SU-DHL-6 (cell line): ENCODE results near the gene SYNCRIP.

Source experiments
- H2AFZ ChIP-seq: fragments of 200-600 bp; sonication (generic); 2 replicates; pipeline ENCODE4 v1.6.1; 2014; ENCODE audit warnings: low read depth, mild to moderate bottlenecking, moderate library complexity, mixed read lengths, antibody characterized with exemption, low read length; ENCODE audit not compliant: severe bottlenecking
- H3F3A ChIP-seq: fragments of 200-600 bp; shearing (Covaris generic); 2 replicates; pipeline ENCODE4 v1.6.0; 2016; ENCODE audit warnings: antibody characterized with exemption, mild to moderate bottlenecking; ENCODE audit not compliant: insufficient read depth
- H3K27ac ChIP-seq: fragments of 200-600 bp; sonication (generic); 2 replicates; pipeline ENCODE4 v1.5.1; 2016; ENCODE audit warnings: low read depth, mild to moderate bottlenecking, low read length, moderate library complexity, mixed read lengths
- H3K27me3 ChIP-seq: fragments of 200-600 bp; sonication (generic), shearing (Covaris generic); 2 replicates; pipeline ENCODE4 v1.6.0; 2014; ENCODE audit warnings: mild to moderate bottlenecking, low read length
- H3K36me3 ChIP-seq: fragments of 200-600 bp; sonication (generic); 2 replicates; pipeline ENCODE4 v1.6.1; 2014; ENCODE audit warnings: mild to moderate bottlenecking, low read length, mixed read lengths
- H3K4me2 ChIP-seq: fragments of 300-600, 200-600 bp; shearing (Covaris generic), sonication (generic); 2 replicates; pipeline ENCODE4 v1.6.0; 2014; ENCODE audit warnings: low read length, low read depth, mild to moderate bottlenecking; ENCODE audit not compliant: poor library complexity, severe bottlenecking
- H3K4me3 ChIP-seq: fragments of 200-600 bp; sonication (generic); 2 replicates; pipeline ENCODE4 v1.5.1; 2014; ENCODE audit warnings: antibody characterized with exemption, low read length, mild to moderate bottlenecking, mixed read lengths; ENCODE audit not compliant: insufficient read depth, poor library complexity, severe bottlenecking
- H3K79me2 ChIP-seq: fragments of 200-600 bp; sonication (generic); 2 replicates; pipeline ENCODE4 v1.6.1; 2014; ENCODE audit warnings: mild to moderate bottlenecking, low read length, moderate library complexity; ENCODE audit not compliant: insufficient read depth
- H3K9ac ChIP-seq: fragments of 200-600 bp; sonication (generic); 2 replicates; pipeline ENCODE4 v1.7.0; 2014; ENCODE audit warnings: mild to moderate bottlenecking, low read length
- H3K9me2 ChIP-seq: fragments of 200-600 bp; sonication (generic); replicated peaks from 2 replicates; pipeline ENCODE4 v1.6.1; 2014; ENCODE audit warnings: low read length; ENCODE audit not compliant: insufficient read depth
- H3K9me3 ChIP-seq: fragments of 200-600 bp; sonication (generic); 2 replicates; pipeline ENCODE4 v1.6.1; 2014; ENCODE audit warnings: low read length, mixed read lengths; ENCODE audit not compliant: insufficient read depth
- H4K20me1 ChIP-seq: fragments of 200-600 bp; sonication (generic); 2 replicates; pipeline ENCODE4 v1.6.1; 2014; ENCODE audit warnings: low read depth, mild to moderate bottlenecking, antibody characterized with exemption, low read length, moderate library complexity, mixed read lengths
- CTCF ChIP-seq: fragments of 200-600 bp; sonication (generic); IDR thresholded peaks from one replicate; pipeline ENCODE4 v1.5.1; 2017; ENCODE audit warnings: antibody characterized with exemption, mild to moderate bottlenecking, low read length, moderate library complexity; ENCODE audit not compliant: insufficient read depth, poor library complexity, severe bottlenecking
- EZH2phosphoT487 ChIP-seq: fragments of 200-600 bp; sonication (generic), shearing (Covaris generic); conservative IDR thresholded peaks from 2 replicates; pipeline ENCODE4 v1.6.1; 2018; ENCODE audit warnings: mild to moderate bottlenecking, antibody characterized with exemption, low read length, moderate library complexity, mixed read lengths

Gene SYNCRIP

GRCh38 chr6:85675030-85675819, 32.5 kb upstream of the SYNCRIP start:
- peaks cover 75% of the 10 kb centered on the region for H3F3A ChIP-seq
- H2AFZ ChIP-seq, result no peak overlapping the region
- peaks cover 41% of the 10 kb centered on the region for H4K20me1 ChIP-seq
- H3K79me2 ChIP-seq, result peaks cover 49% of the 10 kb centered on the region
- TF ChIP-seq EZH2phosphoT487 (no peak), CTCF (no peak)
- H3K9me2 ChIP-seq, result no peaks in the 10 kb centered on the region
- H3K9ac ChIP-seq, result peak overlapping the region; percentile 98
- peaks cover 33% of the 10 kb centered on the region for H3K36me3 ChIP-seq
- peak overlapping the region; percentile 76 for H3K27ac ChIP-seq
- H3K9me3 ChIP-seq, result no peaks in the 10 kb centered on the region
- H3K27me3 ChIP-seq, result no peaks in the 10 kb centered on the region
- H3K4me3 ChIP-seq, result peak overlapping the region; percentile 82
- peak overlapping the region; percentile 96 for H3K4me2 ChIP-seq

GRCh38 chr6:85674604-85675003, 31.9 kb upstream of the SYNCRIP start:
- Histone ChIP-seq H3F3A (peaks cover 81% of the 10 kb centered on the region), H3K27me3 (no peaks in the 10 kb centered on the region), H2AFZ (no peak overlapping the region), H4K20me1 (peaks cover 41% of the 10 kb centered on the region), H3K4me2 (peak overlapping the region; percentile 96), H3K36me3 (peaks cover 33% of the 10 kb centered on the region), H3K9ac (no peak overlapping the region), H3K79me2 (peaks cover 43% of the 10 kb centered on the region), H3K27ac (peak overlapping the region; percentile 76), H3K4me3 (no peak overlapping the region), H3K9me3 (no peaks in the 10 kb centered on the region), H3K9me2 (no peaks in the 10 kb centered on the region)
- no peak for TF ChIP-seq EZH2phosphoT487

GRCh38 chr6:85673198-85674139, 30.8 kb upstream of the SYNCRIP start:
- Histone ChIP-seq H2AFZ (no peak overlapping the region), H3K9me2 (no peaks in the 10 kb centered on the region), H4K20me1 (peaks cover 41% of the 10 kb centered on the region), H3K9ac (no peak overlapping the region), H3K36me3 (peaks cover 33% of the 10 kb centered on the region), H3F3A (peaks cover 86% of the 10 kb centered on the region), H3K9me3 (no peaks in the 10 kb centered on the region), H3K27ac (peak overlapping the region; percentile 10; the same call in 1 of the 2 replicates), H3K4me2 (no peak overlapping the region), H3K4me3 (no peak overlapping the region), H3K27me3 (no peaks in the 10 kb centered on the region), H3K79me2 (peaks cover 39% of the 10 kb centered on the region)
- no peak for TF ChIP-seq CTCF
- TF ChIP-seq EZH2phosphoT487, result no peak
